Stimulated activated effector memory CD8-positive, alpha-beta T cell treated with anti-CD3 and anti-CD28 coated beads, Interleukin-12 subunit alpha, Interleukin-12 subunit beta, amount 100 ng/mL, for 72 hours (primary cell): ENCODE data around the gene SPOCK1.

Source experiments
- ATAC-seq: fragments of 150-1000 bp; cut with Tn5 transposase; 2 replicates; pipeline ENCODE4 v1.10.0; 2021
- DNase-seq, 2 donors: peaks; one replicate each; pipeline ENCODE4 v3.0.0; 2021 to 2022; ENCODE audit warnings: low spot score in 2 of 2
- H3K27ac Mint-ChIP-seq: one replicate; pipeline ENCODE4 v1.8.0; 2022; ENCODE audit warnings: mild to moderate bottlenecking, mixed read lengths
- H3K36me3 Mint-ChIP-seq: one replicate; pipeline ENCODE4 v1.8.0; 2022; ENCODE audit warnings: mild to moderate bottlenecking, mixed read lengths
- H3K4me1 Mint-ChIP-seq: one replicate; pipeline ENCODE4 v1.8.0; 2022; ENCODE audit warnings: mixed read lengths
- H3K4me3 Mint-ChIP-seq: one replicate; pipeline ENCODE4 v1.8.0; 2022; ENCODE audit warnings: mild to moderate bottlenecking, mixed read lengths
- H3K9me3 Mint-ChIP-seq: one replicate; pipeline ENCODE4 v1.8.0; 2022; ENCODE audit warnings: mixed read lengths

The SPOCK1 gene

DNA sequence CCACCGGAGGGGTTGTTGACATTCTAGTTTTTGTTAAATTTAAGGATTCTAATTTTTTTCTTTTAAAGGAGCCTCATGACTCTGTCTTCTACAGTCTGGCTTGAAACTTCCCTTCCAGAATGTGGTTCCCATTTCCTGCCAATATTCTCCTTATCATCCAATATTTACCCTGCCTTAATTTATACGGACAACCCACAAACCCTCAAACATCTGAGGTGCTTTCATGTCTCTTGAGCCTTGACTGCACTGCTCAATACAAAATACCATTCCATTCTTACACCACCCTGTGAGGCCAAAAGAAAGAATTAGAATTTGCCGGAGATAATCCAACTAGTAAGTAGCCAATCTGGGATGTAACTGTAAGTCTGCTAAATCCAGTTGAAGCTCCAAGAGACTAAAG lies 346.5 kb downstream of the SPOCK1 start:
- Mint-ChIP-seq H3K36me3 (no peaks in the 10 kb centered on the region), H3K9me3 (peaks cover 9% of the 10 kb centered on the region), H3K27ac (no peak overlapping the region), H3K4me1 (no peaks in the 10 kb centered on the region), H3K4me3 (no peak overlapping the region)
- ATAC-seq (no peak), DNase-seq (no peak)

DNA sequence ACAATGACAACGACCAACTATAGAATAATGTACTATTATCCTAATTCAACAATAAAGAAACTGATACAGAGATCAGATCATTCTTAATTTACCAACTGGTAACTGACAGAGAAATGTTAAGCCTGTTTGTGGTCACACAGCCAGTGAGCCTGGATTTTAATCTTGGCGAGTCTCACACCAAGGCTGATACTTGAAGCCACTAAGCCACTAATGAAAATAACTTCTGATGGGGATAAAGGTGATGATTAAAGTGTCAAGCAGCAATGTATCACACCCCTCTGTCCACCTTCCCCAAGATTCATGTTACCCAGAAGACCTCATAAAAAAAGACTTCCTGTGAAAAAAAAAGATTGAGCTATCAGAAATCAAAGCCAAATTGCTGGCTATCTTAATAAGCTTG lies 350.5 kb downstream of the SPOCK1 start:
- no peak for ATAC-seq
- DNase-seq: no peak
- no peaks in the 10 kb centered on the region for H3K36me3 Mint-ChIP-seq
- H3K4me3 Mint-ChIP-seq: no peak overlapping the region
- H3K9me3 Mint-ChIP-seq: peaks cover 5% of the 10 kb centered on the region
- H3K4me1 Mint-ChIP-seq: no peaks in the 10 kb centered on the region
- H3K27ac Mint-ChIP-seq: no peak overlapping the region

DNA sequence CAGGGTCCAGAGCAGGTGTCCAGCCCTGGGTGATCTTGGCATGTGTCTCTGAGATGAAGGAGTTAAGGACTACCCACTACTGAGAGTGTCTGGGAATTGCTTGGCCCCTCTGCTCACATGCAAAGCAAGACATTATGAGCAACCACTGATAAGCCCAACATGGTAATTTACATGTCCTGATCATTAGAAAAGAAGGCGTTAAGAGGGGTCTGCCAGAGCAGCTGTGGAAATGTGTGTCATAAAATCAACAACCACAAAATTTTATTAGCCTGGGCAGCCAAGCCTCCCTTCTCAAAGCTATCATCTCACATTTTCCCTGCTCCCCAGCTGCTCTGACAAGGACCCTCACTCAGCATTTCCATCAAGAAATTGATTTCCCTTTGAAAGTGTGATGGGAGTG lies 351.0 kb downstream of the SPOCK1 start:
- H3K36me3 Mint-ChIP-seq: no peaks in the 10 kb centered on the region
- H3K4me1 Mint-ChIP-seq: no peaks in the 10 kb centered on the region
- no peaks in the 10 kb centered on the region for H3K9me3 Mint-ChIP-seq
- no peak overlapping the region for H3K4me3 Mint-ChIP-seq
- DNase-seq (no peak), ATAC-seq (no peak)
- H3K27ac Mint-ChIP-seq: no peak overlapping the region

DNA sequence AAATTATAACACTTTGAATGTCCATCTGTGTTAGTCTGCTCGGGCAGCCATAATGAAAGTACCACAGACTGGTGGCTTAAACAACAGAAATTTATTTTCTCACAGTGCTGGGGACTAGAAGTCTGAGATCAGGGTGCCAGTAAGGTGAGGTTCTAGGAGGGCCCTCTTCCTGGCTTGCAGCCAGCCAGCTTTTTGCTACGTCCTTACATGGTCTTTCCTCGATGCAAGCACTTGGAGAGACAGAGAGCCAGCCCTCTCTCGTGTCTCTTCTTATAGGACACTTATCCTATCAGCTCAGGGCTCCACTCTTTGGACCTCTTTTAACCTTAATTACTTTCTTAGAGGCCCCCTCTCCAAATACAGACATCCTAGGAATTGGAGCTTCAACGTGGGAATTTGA lies 351.8 kb downstream of the SPOCK1 start:
- no peaks in the 10 kb centered on the region for H3K4me1 Mint-ChIP-seq
- H3K27ac Mint-ChIP-seq: no peak overlapping the region
- H3K4me3 Mint-ChIP-seq: no peak overlapping the region
- DNase-seq (no peak), ATAC-seq (no peak)
- no peaks in the 10 kb centered on the region for H3K36me3 Mint-ChIP-seq
- H3K9me3 Mint-ChIP-seq: no peaks in the 10 kb centered on the region

DNA sequence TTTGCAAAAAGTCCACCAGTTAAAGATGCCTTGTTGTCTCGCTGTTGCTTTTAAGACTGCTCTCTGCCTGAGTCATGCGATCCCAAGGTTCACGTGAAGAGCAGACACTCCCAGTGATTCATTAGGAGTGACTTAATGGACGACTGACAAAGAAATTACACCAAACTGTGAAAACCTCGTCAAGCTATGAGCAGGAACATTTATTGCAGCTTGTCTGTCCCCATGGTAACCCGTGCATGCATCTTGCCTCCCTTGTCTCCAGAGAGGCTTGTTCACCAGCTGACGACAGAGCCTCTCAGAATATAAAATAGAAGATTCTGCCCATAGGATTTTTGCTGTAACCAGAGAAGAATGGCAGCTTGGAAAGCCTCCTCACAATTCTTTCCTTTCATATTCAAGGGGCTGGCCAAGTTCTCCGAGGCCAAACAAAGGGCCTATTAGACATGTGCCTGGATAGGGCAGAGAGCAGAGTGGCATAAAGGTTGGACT lies 352.7 kb downstream of the SPOCK1 start:
- Mint-ChIP-seq H3K9me3 (no peaks in the 10 kb centered on the region), H3K4me1 (no peaks in the 10 kb centered on the region), H3K4me3 (no peak overlapping the region), H3K36me3 (no peaks in the 10 kb centered on the region), H3K27ac (no peak overlapping the region)
- no peak for DNase-seq
- no peak for ATAC-seq

DNA sequence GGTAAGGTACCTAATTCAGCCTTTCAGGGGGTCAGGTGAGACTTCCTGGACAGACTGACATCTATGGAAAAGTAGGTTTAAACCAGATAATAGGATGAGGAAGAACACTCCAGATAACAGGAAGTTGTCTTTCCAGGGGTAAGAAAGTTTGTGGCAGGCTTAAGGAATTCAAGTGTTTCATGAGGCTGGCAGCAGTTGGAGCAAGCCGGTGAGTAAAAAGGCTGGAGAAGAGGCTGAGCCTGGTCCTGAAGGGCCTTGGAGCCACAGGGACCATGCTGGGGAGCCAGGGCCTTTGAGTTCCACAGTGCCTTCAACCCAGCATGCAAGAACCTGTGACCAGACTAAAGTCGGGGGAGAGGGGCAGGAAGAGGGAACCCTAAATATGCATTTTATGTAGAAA lies 353.4 kb downstream of the SPOCK1 start:
- no peak overlapping the region for H3K4me3 Mint-ChIP-seq
- no peaks in the 10 kb centered on the region for H3K36me3 Mint-ChIP-seq
- ATAC-seq: no peak
- no peak for DNase-seq
- no peaks in the 10 kb centered on the region for H3K4me1 Mint-ChIP-seq
- no peaks in the 10 kb centered on the region for H3K9me3 Mint-ChIP-seq
- no peak overlapping the region for H3K27ac Mint-ChIP-seq

DNA sequence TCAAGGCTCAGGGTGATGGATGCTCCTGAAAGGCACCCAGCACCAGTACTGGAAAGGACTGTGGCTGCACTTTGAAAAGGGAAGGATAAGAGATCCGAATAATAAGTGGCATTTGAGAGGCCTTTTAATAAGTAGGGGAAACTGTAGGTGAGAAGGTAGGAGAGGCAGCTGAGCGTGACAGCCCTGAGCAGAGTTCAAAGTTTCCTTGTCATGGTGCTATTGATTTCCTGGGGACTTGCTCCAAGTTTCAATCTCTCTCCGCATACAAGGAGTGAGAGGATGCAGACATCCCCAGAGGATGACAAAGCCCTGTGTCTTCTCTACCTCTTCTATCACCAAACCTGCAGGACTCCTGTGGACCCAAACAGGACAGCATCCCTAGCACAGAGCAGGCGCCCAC lies 354.5 kb downstream of the SPOCK1 start:
- Mint-ChIP-seq H3K4me1 (no peaks in the 10 kb centered on the region), H3K9me3 (no peaks in the 10 kb centered on the region), H3K27ac (no peak overlapping the region), H3K4me3 (no peak overlapping the region), H3K36me3 (no peaks in the 10 kb centered on the region)
- DNase-seq: no peak
- ATAC-seq: no peak

DNA sequence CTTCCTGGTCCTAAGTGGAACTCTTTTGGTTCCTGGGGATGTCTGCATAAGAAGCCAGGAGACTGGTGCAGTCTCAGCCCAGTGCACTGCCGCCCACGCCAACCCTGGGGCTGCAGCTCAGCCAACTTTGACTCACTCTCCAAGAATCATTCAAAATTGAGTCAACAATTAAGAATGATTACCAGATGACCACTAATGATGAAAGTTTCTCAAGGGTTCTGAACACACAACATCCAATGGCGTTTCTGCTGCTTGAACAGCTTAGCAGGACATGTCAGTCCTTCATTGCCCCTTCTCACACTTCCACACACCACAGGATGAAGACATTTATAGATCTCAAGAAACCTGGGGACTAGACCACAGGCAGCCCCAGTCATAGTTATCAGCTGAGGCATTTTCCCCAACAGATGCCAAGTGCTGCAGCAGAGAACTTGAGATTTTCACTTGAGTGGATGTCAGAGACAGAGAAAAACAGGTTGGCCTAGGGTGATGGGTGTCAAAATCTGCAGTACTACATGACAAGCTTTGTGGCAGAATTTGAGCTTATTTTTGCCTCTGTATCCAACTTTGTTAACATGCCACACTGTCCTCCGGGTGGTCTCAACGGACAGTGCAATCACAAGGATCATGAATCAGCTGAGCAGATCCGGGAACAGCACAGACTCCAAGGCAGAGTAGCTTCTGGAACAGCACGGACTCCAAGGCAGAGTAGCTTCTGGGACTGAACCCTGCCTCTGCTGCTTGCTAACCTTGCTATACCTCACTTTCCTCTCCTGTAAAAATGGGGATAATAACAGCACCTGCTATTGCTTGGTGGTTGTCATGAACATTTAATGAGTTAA lies 356.1 kb downstream of the SPOCK1 start:
- no peaks in the 10 kb centered on the region for H3K36me3 Mint-ChIP-seq
- no peak overlapping the region for H3K27ac Mint-ChIP-seq
- no peaks in the 10 kb centered on the region for H3K4me1 Mint-ChIP-seq
- H3K9me3 Mint-ChIP-seq: no peaks in the 10 kb centered on the region
- ATAC-seq (no peak), DNase-seq (no peak)
- no peak overlapping the region for H3K4me3 Mint-ChIP-seq

DNA sequence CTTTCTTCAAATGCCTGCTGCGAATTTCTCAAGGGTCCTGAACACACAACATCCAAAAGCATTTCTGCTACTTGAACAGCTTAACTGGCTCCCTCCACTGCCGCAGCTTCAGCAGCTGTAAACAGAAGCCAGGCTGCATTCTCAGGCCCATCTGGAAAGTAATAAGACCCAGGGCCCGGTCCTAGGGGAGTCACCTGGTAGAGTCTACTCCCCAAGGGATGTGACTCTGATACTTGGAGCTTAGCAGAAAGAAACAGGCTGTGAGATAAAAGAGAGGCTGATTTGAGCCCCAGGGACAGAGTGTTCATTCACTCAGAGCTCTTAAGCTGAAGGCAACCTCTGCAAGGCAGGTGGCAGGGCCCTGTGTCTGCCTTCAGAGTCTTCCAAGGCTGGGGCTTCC lies 356.8 kb downstream of the SPOCK1 start:
- no peak overlapping the region for H3K27ac Mint-ChIP-seq
- no peak for ATAC-seq
- H3K9me3 Mint-ChIP-seq: no peaks in the 10 kb centered on the region
- no peaks in the 10 kb centered on the region for H3K4me1 Mint-ChIP-seq
- H3K36me3 Mint-ChIP-seq: no peaks in the 10 kb centered on the region
- H3K4me3 Mint-ChIP-seq: no peak overlapping the region
- no peak for DNase-seq

DNA sequence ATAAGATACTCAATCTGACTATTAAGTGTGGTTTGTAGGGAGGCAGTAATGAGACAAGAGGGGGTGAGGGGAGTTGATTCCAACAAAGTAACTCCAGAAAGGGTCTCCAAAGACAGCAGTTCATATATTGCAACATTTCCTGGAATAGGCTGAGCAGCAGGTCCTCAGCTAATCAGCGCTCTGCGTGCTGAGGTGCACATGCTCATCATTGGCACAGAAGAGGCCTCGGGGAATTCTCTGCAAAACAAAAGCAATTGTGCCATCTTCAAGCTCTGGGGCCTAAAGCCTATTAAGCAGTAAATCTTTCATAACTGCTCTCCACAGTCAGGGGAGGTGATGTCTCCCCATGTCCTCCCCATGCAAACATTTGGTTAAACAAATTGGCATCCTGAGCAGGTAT lies 357.3 kb downstream of the SPOCK1 start:
- no peaks in the 10 kb centered on the region for H3K36me3 Mint-ChIP-seq
- DNase-seq: no peak
- H3K4me3 Mint-ChIP-seq: no peak overlapping the region
- H3K27ac Mint-ChIP-seq: no peak overlapping the region
- no peaks in the 10 kb centered on the region for H3K9me3 Mint-ChIP-seq
- no peaks in the 10 kb centered on the region for H3K4me1 Mint-ChIP-seq
- ATAC-seq: no peak

DNA sequence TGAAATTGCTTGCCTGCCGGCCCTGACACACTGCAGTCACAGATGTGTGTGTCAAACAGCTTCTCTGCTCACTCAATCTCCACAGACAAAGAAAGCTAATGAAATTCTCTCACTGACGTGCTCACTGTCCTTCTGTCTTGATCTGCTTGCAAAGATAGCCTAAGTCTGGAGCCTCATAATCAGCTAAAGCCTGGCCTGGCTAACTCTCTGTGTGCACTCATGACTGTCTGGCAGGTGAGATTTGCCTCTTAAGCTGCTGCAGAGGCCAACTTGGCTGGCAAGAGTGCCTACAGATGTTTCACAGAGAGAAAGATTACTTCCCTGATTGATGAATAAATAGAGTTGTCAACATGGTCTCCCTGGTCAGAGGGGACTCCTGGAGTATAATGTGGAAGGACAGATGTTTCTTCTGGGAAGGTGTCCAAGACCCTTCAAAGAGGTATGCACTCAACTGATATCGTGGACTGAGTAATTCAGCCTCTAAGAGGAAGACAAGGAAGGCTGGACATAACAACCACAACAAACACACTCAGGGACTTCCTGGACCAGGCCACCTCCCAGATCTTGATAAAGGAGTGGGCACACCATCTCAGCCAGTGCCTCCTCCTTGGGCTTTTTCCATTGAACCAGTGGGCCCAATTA lies 362.0 kb downstream of the SPOCK1 start:
- Mint-ChIP-seq H3K4me3 (no peak overlapping the region), H3K36me3 (no peaks in the 10 kb centered on the region), H3K9me3 (no peaks in the 10 kb centered on the region), H3K27ac (no peak overlapping the region), H3K4me1 (no peaks in the 10 kb centered on the region)
- no peak for DNase-seq
- no peak for ATAC-seq

DNA sequence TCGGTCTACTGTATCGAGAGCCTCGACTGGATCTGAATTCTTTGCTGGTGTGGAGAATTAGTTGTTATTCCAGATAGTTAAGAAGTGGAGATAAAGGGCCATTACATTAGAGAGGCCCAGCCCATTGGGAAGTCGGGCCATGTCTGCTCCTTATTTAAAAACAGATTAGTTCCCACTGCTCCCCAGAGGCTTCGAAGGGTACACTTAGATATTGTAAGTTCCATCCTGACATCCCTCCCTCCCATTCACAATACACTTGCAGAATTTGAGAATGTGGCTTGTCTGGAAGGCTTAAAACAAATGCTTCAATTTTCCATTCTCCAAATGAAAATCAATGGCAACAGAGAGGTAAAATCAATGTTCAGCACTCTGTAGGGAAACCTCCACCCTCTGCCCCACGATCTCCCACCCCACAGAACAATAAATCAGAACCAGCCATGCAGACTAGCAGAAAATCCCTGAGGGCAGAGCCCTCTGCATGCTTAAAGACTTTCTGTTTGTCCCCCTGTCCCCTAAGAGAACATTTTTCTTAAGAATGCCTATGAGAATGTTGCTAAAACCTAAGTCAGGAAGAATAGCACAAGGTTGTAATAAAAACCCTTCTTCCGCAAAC lies 364.1 kb downstream of the SPOCK1 start:
- no peak overlapping the region for H3K4me3 Mint-ChIP-seq
- no peaks in the 10 kb centered on the region for H3K4me1 Mint-ChIP-seq
- DNase-seq (no peak), ATAC-seq (no peak)
- no peak overlapping the region for H3K27ac Mint-ChIP-seq
- no peaks in the 10 kb centered on the region for H3K36me3 Mint-ChIP-seq
- no peaks in the 10 kb centered on the region for H3K9me3 Mint-ChIP-seq

DNA sequence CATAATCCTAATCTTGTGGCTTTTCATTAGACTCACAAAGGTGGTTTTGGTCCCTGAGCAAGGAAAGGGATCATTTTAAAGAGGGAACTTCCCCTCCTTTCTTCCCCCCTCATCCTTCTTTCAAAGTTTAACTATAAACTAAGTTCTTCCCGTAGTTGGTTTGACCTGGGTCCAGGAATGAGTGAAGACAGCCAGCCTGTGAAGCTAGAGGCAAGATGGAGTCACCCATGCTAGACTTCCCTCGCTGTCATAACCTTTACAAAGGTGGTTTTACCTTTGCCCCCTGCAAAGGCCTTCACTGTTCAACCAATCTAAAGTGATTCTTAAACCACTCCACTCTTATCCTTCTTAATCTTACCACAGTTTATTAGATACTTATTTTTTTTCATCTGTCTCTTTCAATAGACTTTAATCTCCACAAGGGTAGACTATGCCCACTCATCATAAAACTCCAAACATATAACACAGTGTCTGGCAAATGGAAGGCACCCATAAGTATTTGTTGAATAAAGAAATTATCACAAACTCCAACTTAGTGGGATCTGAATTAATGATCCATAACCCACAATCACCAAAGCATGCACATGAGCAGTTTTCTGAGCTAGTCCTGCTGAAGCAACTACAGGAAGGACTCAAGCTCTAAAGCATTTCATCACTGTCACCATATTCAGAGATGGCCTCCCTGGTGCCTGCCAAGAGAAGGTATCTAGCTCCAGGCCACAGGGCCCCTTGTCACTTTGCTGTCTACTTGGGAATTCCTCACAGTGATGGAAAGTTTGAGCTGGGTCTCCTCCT lies 369.0 kb downstream of the SPOCK1 start:
- H3K9me3 Mint-ChIP-seq: peaks cover 6% of the 10 kb centered on the region
- H3K4me1 Mint-ChIP-seq: no peaks in the 10 kb centered on the region
- DNase-seq (no peak), ATAC-seq (no peak)
- H3K4me3 Mint-ChIP-seq: no peak overlapping the region
- no peaks in the 10 kb centered on the region for H3K36me3 Mint-ChIP-seq
- H3K27ac Mint-ChIP-seq: no peak overlapping the region

DNA sequence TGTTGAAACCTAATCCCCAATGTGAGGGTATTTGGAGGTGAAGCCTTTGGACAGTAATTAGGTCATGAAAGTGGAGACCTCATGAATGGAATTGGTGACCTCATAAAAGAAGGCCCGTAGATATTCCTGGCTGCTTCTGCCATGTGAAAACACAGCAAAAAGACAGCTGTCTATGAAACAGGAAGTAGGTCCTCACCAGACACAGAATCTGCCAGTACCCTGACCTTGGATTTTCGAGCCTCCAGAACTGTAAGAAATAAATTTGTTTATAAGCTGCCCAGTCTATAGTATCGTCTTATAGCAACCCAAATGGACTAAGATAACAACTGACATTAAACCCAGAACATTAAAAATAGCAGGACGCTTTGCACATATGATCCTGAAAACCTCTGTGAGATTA lies 371.1 kb downstream of the SPOCK1 start:
- no peak for ATAC-seq

DNA sequence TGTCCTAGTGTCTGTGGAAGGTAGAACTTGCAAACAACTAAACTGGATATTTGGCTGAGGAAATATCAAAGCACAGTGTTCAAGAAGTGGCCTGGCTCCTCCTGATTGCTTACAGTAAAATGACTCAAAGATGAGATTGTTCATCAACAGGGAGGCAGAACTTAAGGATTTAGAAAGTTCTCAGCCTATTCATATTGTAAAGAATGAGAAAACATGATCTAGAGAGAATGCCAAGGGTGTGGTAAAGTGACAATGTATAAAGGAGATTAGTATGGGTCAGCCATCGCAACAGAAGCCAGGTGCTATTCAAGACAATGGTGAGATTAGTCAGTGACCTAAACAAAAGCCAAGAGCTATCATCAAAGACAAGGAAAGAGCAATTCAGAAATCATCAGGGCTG lies 372.3 kb downstream of the SPOCK1 start:
- H3K4me1 Mint-ChIP-seq: no peaks in the 10 kb centered on the region

More for the DNA sequence above, 371.1 kb downstream of the SPOCK1 start:
- peaks cover 6% of the 10 kb centered on the region for H3K9me3 Mint-ChIP-seq
- no peak for DNase-seq
- no peaks in the 10 kb centered on the region for H3K36me3 Mint-ChIP-seq
- H3K4me3 Mint-ChIP-seq: no peak overlapping the region
- H3K4me1 Mint-ChIP-seq: no peaks in the 10 kb centered on the region
- no peak overlapping the region for H3K27ac Mint-ChIP-seq

More for the DNA sequence above, 372.3 kb downstream of the SPOCK1 start:
- ATAC-seq (no peak), DNase-seq (no peak)
- H3K4me3 Mint-ChIP-seq: no peak overlapping the region
- no peak overlapping the region for H3K27ac Mint-ChIP-seq
- peaks cover 6% of the 10 kb centered on the region for H3K9me3 Mint-ChIP-seq
- no peaks in the 10 kb centered on the region for H3K36me3 Mint-ChIP-seq
